Measurements from ENCODE around the gene PTPN1. TPM values are rescaled to one million over a fixed set of nuclear protein-coding genes. Genes with fewer than 3 reads are reported as not detected.

The PTPN1 gene
- 23.4 and 25.5 TPM in 2 replicates for total RNA-seq

DNA sequence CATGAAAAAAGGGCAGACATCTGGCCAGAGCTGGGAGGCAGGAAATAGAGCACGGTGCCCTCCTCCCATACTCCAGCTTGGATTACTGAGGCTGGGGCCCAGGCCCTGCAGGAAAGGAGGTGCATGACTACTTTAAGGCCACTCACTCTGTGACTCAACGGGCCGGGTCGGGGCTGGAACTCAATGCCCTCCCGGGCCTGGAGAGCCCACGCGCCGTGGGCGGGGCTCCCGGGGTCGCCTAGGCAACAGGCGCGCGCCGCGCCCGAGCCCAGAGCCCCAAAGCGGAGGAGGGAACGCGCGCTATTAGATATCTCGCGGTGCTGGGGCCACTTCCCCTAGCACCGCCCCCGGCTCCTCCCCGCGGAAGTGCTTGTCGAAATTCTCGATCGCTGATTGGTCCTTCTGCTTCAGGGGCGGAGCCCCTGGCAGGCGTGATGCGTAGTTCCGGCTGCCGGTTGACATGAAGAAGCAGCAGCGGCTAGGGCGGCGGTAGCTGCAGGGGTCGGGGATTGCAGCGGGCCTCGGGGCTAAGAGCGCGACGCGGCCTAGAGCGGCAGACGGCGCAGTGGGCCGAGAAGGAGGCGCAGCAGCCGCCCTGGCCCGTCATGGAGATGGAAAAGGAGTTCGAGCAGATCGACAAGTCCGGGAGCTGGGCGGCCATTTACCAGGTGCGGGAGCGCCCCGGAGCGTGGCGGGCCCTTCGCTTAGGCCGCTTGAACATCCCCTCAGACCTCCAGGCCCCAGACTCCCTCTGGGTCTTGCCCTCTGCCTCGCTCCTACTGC lies at the start of gene PTPN1:
Gene PTPN1, plus strand, starts transcription at position 461 of the 783 bp plus-strand sequence. Its CDS starts 145 bp downstream, at position 606.

Other genes starting within 250 kb of the PTPN1 start
- gene RIPOR3, start 181.2 kb downstream of the PTPN1 start, total RNA-seq: 21.7 and 37.7 TPM in 2 replicates
- gene PARD6B, start 221.2 kb downstream of the PTPN1 start, total RNA-seq: 0.37 and 1.00 TPM in 2 replicates